Measurements from ENCODE around the gene DEPDC4. TPM values are rescaled to one million over a fixed set of nuclear protein-coding genes. Genes with fewer than 3 reads are reported as not detected.

Gene DEPDC4
- total RNA-seq, 1 experiment from 2014 or later = 0.10 TPM

Other genes with a start within 250 kb of the DEPDC4 start
- 34.2 and 53.8 TPM in 2 replicates for gene BLTP3B, start 124.2 kb downstream of the DEPDC4 start, total RNA-seq (2014; rRNA removed; shearing (Covaris generic))
- 38.1 and 40.1 TPM in 2 replicates for gene ACTR6, start 66.3 kb downstream of the DEPDC4 start, total RNA-seq (2014; rRNA removed; shearing (Covaris generic))
- gene SCYL2, start 98 bp upstream of the DEPDC4 start, total RNA-seq (2014; rRNA removed; shearing (Covaris generic)) = 7.1 and 10.9 TPM in 2 replicates
- gene SLC17A8, start 90.0 kb upstream of the DEPDC4 start, total RNA-seq (2014; rRNA removed; shearing (Covaris generic)) = 0.80 TPM in 1 of 2 replicates, not detected in the other
- gene NR1H4, start 206.8 kb upstream of the DEPDC4 start, total RNA-seq (2014; rRNA removed; shearing (Covaris generic)) = not detected in 2 replicates